ENCODE results near the gene DEFB113. TPM values are rescaled to one million over a fixed set of nuclear protein-coding genes. Genes with fewer than 3 reads are reported as not detected.

Gene DEFB113
- total RNA-seq, 1 experiment from 2014 or later = not detected

DNA sequence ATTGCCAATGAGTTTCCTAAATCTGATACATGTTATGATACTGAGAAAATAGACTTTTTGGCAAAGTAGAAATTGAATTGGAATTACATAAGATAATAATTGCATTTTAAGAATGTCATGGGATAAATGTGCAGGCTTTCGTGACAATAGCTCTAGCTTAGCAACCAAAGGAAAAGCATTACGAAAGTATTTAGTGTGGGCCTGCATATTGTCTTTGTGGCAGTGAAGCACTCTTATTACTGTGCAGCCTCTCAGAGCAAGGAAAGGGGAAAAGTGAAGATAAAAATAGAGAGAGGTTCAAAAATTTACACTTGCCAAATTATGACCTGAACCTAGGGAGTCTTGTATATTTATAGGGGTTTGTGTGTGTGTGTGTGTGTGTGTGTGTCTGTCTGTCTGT lies 12.6 kb upstream of the DEFB113 start:
- Histone ChIP-seq H2BK120ac (ENCODE audit: low read depth, low read length, poor library complexity, severe bottlenecking) (no peak overlapping the region), H2BK20ac (ENCODE audit: low read depth, low read length, poor library complexity, severe bottlenecking) (no peak overlapping the region), H3K9me3 (ENCODE audit: control insufficient read depth, low read depth, low read length) (no peaks in the 10 kb centered on the region), H3K23me2 (ENCODE audit: insufficient read length, low read depth, low read length, poor library complexity, severe bottlenecking) (no peaks in the 10 kb centered on the region), H2BK12ac (ENCODE audit: insufficient read length, low read depth, low read length) (no peak overlapping the region), H3K4ac (ENCODE audit: low read depth, low read length) (no peak overlapping the region), H3K23ac (ENCODE audit: insufficient read length, low read depth, low read length) (no peak overlapping the region), H4K91ac (ENCODE audit: insufficient read length, low read depth, low read length) (no peak overlapping the region), H3K79me2 (ENCODE audit: insufficient read depth, low read length) (no peaks in the 10 kb centered on the region), H2BK5ac (ENCODE audit: insufficient read length, low read length) (no peak overlapping the region), H3T11ph (ENCODE audit: low read length) (no peak overlapping the region), H3K9ac (ENCODE audit: extremely low read depth, insufficient read length, low read length) (no peak overlapping the region), H2AFZ (ENCODE audit: low read length) (no peak overlapping the region), H3K4me1 (ENCODE audit: insufficient read depth, low read length) (no peaks in the 10 kb centered on the region; the same call in 1 of the 2 replicates), H3K4me2 (ENCODE audit: insufficient read depth, insufficient read length, low read length) (no peak overlapping the region), H3K27ac (ENCODE audit: insufficient read length, low read depth, low read length) (no peak overlapping the region), H3K56ac (ENCODE audit: insufficient read length, low read depth, low read length) (no peak overlapping the region), H4K8ac (replicated peaks; ENCODE audit: insufficient read length, low read depth, low read length) (no peak overlapping the region), H2BK15ac (ENCODE audit: low read depth, low read length) (no peak overlapping the region), H4K5ac (ENCODE audit: insufficient read length, low read depth, low read length) (no peak overlapping the region), H3K18ac (ENCODE audit: insufficient read length, low read depth, low read length) (no peak overlapping the region), H3K27me3 (ENCODE audit: insufficient read depth, low read length) (no peaks in the 10 kb centered on the region), H3K79me1 (ENCODE audit: insufficient read depth, low read depth, low read length, poor library complexity, severe bottlenecking) (no peaks in the 10 kb centered on the region), H2AK5ac (ENCODE audit: insufficient read length, low read length) (no peak overlapping the region), H3K14ac (ENCODE audit: insufficient read depth, low read length) (no peak overlapping the region), H4K20me1 (ENCODE audit: control insufficient read depth, insufficient read depth, insufficient read length) (no peaks in the 10 kb centered on the region)
- Mint-ChIP-seq H3K36me3 (ENCODE audit: insufficient read depth in 1 of 3, low read depth in 3 of 3) (no peaks in the 10 kb centered on the region), H3K9me3 (peaks cover 0 to 4% of the 10 kb centered on the region in 2 experiments; a peak in 1 of 5 replicates), H3K27me3 (ENCODE audit: low read depth) (no peaks in the 10 kb centered on the region), H3K27ac (no peak overlapping the region), H3K4me1 (peaks cover 0 to 6% of the 10 kb centered on the region in 2 experiments; a peak in 2 of 4 replicates), H3K4me3 (no peak overlapping the region)
- no CpG with 5 or more reads among the region's 2 CpGs for WGBS (ENCODE audit: extremely low coverage, insufficient read length, low lambda C conversion rate)
- TF ChIP-seq, protein P1, sequence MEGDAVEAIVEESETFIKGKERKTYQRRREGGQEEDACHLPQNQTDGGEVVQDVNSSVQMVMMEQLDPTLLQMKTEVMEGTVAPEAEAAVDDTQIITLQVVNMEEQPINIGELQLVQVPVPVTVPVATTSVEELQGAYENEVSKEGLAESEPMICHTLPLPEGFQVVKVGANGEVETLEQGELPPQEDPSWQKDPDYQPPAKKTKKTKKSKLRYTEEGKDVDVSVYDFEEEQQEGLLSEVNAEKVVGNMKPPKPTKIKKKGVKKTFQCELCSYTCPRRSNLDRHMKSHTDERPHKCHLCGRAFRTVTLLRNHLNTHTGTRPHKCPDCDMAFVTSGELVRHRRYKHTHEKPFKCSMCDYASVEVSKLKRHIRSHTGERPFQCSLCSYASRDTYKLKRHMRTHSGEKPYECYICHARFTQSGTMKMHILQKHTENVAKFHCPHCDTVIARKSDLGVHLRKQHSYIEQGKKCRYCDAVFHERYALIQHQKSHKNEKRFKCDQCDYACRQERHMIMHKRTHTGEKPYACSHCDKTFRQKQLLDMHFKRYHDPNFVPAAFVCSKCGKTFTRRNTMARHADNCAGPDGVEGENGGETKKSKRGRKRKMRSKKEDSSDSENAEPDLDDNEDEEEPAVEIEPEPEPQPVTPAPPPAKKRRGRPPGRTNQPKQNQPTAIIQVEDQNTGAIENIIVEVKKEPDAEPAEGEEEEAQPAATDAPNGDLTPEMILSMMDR (conservative IDR thresholded peaks at IDR 0.05) = no peak
- no peak for DNase-seq
